ENCODE measurements around the gene L3MBTL2.

Gene L3MBTL2

GRCh38 chr22:41260871-41261270 lies 55.8 kb downstream of the L3MBTL2 start:
- no peak overlapping the region for H3K4me3 ChIP-seq (ENCODE audit: low read depth, low read length)
- TF ChIP-seq CTCF (conservative IDR thresholded peaks at IDR 0.05; ENCODE audit: low read depth, low read length) = no peak
- DNase-seq (ENCODE audit: low read depth) = no peak

GRCh38 chr22:41261541-41262249 lies 56.6 kb downstream of the L3MBTL2 start:
- no peak for TF ChIP-seq CTCF (conservative IDR thresholded peaks at IDR 0.05; ENCODE audit: low read depth, low read length)
- H3K4me3 ChIP-seq (ENCODE audit: low read depth, low read length) = no peak overlapping the region
- DNase-seq (ENCODE audit: low read depth) = peak; percentile 35

GRCh38 chr22:41262250-41262765 lies 57.2 kb downstream of the L3MBTL2 start:
- no peak overlapping the region for H3K4me3 ChIP-seq (ENCODE audit: low read depth, low read length)
- no peak for DNase-seq (ENCODE audit: low read depth)
- no peak for TF ChIP-seq CTCF (conservative IDR thresholded peaks at IDR 0.05; ENCODE audit: low read depth, low read length)

DNA sequence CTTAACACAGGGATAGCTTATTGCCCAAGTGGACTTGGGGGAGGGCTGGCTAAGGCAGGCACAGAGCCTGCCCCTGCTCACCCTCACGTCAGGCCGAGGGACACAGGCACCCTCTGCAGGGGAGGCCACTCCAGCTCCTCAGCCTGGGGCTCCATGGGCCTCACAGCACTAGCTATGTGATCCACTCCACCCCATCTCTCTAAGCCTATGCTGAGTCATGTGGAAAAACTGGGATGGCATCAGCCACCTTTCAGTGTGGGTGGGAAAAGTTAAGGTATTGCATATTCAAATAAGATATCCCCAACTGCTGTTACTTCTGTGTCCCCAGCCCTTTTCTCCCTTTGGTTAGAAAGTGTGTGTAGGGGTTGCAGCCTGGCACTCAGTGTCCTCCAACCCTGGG lies 58.6 kb downstream of the L3MBTL2 start:
- DNase-seq (ENCODE audit: low read depth) = no peak
- TF ChIP-seq CTCF (conservative IDR thresholded peaks at IDR 0.05; ENCODE audit: low read depth, low read length) = no peak
- no peak overlapping the region for H3K4me3 ChIP-seq (ENCODE audit: low read depth, low read length)

- no peak overlapping the region for H3K4me3 ChIP-seq (ENCODE audit: low read depth, low read length)
- no peak for TF ChIP-seq CTCF (conservative IDR thresholded peaks at IDR 0.05; ENCODE audit: low read depth, low read length)
- no peak for DNase-seq (ENCODE audit: low read depth)
These were observed 59.4 kb downstream of the L3MBTL2 start for GRCh38 chr22:41264408-41264941.

GRCh38 chr22:41267958-41268357 lies 62.8 kb downstream of the L3MBTL2 start:
- no peak for DNase-seq (ENCODE audit: low read depth)
- no peak for TF ChIP-seq CTCF (conservative IDR thresholded peaks at IDR 0.05; ENCODE audit: low read depth, low read length)
- no peak overlapping the region for H3K4me3 ChIP-seq (ENCODE audit: low read depth, low read length)

- no peak for DNase-seq (ENCODE audit: low read depth)
- no peak for TF ChIP-seq CTCF (conservative IDR thresholded peaks at IDR 0.05; ENCODE audit: low read depth, low read length)
- no peak overlapping the region for H3K4me3 ChIP-seq (ENCODE audit: low read depth, low read length)
These were observed 66.7 kb downstream of the L3MBTL2 start for GRCh38 chr22:41271787-41272186.
